ENCODE results near the gene AK2.
"Not testable (repeated sequence)": the region's sequence is repeated elsewhere in the genome, so short reads cannot be mapped to it uniquely, and the experiment has no call there.

AK2 gene

DNA sequence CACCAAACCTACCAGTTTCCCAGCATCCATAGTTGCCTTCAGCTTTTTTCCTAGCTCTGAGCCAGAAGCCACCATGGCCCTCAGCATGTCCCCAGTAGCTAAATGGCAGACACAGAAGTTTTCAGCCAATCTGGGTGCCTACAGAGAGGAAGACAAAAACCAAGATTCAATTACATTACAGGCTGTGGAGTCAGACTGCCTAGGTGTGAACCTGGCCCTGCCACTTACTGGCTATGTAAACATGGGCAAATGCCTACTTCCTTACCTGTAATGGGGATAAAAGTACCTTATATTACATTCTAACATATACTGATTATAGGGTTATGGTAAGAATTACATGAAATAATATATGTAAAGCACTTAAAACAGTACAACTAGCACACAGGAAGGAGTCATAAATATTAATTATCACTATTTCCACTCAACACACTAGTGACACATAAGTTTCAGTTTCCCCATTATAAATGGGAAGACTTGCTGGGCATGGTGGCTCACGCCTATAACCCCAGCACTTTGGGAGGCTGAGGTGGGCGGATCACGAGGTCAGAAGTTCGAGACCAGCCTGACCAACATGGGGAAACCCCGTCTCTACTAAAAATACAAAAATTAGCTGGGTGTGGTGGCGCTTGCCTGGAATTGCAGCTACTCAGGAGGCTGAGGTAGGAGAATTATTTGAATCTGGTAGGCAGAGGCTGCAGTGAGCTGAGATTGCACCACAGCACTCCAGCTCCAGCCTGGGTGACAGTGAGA is 12.1 kb downstream of the AK2 start:
- not testable (repeated sequence) for DNase-seq (ENCODE audit: low read depth in 2 of 2, low spot score in 1 of 2)

DNA sequence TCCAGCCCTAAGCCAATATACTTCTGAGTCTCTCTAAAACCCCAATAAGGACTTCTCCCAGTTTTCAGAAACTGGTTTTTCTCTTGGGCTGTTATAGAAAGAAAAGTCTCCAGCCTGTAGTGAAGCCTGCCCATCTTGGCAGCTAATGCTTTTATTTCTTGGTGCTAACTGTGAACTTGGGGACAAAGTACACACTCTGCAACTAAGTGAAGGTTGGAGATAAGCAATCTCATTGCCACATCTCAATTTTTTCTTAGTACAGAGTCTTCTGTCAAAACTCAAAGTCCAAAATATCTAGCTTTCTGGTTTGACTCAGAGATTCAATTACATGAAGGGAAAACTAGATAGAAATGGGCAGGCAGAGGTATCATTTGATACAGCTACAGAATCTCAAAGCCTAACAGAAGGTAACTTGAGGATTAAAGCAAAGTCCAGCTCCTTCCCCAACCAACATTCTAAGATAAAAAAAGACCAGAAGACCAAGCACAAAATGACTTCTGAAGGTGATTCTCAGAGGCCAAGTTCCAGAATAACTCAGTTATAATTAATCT is 14.0 kb downstream of the AK2 start:
- no peak for DNase-seq (ENCODE audit: low read depth in 2 of 2, low spot score in 1 of 2)

DNA sequence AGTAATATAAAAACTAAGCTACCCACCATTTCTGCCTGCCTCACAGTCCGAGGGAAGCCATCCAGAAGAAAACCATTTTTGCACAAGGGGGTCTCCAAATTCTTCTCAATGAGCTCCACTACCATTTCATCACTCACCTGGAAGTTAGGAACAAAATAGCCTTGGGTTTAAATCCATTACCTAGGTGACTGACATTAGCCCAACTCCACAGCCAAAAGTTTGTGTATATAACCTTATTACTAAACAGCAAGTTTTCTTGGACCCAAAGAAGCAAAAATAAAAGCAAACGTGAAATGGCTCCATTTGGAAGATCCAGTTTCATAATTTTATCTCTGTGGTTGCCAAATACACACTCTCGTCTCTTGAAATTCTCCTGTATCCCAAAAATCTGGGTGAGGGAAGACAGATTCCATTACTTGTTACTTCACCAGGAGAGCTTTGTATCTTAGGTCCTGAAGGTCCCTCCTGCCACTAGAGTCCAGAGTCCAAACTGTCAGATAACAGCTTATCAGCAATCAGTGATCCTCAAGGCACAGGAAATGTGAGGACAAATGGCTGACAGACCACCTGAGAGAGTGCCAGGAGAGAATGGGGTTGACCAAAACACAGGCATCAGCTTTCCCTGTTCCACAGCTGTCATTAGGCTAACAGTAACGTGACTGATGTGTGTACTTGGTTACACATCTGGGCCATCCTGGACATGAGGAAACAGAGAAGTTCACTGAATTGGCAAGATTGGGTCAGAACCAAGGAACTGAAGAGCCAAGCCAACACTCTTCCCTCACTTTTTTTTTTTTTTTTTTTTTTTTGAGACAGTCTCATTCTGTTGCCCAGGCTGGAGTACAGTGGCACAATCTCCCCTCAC is 14.9 kb downstream of the AK2 start:
- no peak for DNase-seq (ENCODE audit: low read depth in 2 of 2, low spot score in 1 of 2)

DNA sequence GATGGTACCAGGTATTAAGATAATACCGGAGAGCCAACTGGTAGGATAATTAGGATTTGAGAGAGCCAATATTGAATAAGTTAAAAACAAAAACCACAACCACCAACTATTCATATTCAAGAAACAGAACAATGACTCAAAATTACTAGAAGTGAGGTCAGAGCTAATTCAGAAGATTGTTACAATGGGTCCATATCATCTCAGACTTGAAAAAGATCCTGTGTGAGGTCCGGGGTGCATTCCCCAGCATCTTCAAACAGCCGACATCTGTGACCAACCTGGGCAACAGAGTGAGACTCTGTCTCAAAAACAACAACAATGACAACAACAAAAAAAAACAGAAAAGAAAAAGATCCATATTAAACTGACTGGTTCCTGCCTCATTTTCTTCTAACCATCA is 18.6 kb downstream of the AK2 start:
- no peak for DNase-seq (ENCODE audit: low read depth in 2 of 2, low spot score in 1 of 2)

DNA sequence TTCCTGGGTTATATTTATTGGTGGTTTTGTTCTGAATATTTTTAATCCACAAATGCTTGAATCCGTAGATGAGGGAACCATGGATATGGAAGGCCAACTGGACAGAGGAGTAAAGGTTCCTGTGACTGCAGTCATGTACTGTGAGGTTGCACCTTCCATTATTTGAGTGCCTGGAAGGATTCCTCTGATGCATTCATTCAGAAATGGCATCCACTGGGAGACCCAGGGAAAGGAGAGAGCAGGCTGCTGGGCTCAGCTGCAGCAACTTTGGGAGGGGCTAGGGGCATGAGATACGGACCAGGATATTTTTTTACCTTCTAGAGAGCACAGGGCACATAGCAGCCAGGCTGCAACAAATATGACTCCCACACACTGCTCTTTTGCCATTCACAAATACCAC is 19.5 kb downstream of the AK2 start:
- DNase-seq (ENCODE audit: low read depth in 2 of 2, low spot score in 1 of 2): no peak

DNA sequence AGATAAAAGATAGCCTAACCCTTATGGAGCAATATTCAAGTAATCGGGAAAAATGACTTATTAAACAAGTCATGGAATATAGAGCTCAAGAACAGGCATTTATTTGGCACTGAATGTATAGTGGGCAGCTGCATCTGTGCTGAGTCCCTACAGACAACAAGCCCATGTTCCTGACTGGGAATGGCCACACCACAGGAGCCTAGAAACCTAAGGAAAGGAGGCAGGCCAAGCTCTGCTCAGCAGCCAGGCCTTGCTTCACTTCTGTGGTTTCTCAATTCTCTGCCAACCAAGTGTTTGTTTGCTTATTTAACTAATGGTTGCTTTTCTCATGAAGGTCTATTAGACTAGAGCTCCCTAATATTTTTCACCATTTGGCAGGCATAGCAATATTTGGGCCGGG is 21.5 kb downstream of the AK2 start:
- DNase-seq (ENCODE audit: low read depth in 2 of 2, low spot score in 1 of 2): no peak

DNA sequence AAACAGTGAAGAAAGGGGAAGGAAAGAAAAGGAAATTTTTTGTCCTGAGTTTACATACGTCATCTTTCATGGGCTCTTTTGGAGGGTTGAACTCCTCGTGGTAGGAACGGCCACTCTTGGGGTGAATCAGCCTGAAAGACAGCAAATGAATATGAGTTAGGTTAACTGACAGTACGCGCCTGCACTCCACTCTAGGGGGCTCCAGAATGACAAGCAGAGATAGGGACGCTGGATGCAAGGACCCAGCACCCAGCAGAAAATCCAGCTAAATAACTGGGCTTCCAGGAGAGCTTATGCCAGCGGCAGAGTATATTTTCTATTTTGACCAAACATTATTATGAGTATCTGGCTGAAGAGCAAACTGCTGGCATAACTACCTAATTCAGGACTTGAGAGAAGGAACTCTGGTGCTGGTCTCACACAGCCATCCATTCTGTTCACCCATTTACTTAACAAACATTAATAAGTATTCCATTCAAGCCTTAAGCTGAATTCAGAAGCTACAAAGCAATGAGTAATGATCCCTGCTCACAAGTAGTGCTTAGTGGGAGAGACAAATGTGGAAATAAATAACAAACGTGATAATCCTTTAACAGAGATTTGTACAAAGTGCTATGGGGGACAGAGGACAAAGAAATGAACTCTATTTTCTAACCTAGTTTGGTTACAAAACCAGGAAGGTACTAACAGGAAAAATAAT is 22.1 kb downstream of the AK2 start:
- no peak for DNase-seq (ENCODE audit: low read depth in 2 of 2, low spot score in 1 of 2)

DNA sequence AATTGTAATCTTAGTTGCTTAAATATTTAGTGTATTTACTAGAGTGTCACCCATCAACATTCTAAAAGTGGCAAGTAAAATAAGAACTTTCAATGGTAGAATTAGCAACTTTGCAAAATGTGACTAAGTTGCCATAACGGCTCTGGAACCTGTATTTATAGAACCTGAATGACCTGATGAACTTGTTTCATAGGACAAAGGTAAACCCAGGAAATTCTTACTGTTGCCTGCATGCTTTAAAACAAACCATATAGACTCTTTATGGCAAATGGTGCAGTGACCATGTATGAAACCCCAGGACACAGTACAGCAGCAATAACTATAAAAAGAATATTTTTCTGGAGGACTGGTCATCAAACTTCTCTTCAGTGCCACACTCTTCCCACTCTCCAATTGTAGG is 22.9 kb downstream of the AK2 start:
- no peak for DNase-seq (ENCODE audit: low read depth in 2 of 2, low spot score in 1 of 2)

DNA sequence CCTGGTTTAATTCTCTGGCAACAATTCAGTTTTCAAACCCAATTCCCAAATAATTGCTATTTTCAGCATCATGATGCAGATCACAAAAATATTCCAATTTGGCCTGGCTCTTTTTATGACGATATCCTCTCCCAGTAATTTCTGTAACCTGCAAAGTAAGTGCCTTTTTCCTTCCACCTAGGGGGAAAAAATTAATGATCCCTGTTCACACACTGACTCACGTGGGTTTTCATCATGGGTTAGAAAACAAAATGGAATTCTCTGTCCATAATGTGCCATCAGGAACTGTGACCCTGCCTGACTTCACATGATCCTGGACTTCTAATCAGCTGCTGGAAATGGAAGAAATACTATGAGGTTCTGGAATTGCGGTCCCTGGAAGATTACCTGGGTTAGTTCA is 24.5 kb downstream of the AK2 start:
- no peak for DNase-seq (ENCODE audit: low read depth in 2 of 2, low spot score in 1 of 2)

DNA sequence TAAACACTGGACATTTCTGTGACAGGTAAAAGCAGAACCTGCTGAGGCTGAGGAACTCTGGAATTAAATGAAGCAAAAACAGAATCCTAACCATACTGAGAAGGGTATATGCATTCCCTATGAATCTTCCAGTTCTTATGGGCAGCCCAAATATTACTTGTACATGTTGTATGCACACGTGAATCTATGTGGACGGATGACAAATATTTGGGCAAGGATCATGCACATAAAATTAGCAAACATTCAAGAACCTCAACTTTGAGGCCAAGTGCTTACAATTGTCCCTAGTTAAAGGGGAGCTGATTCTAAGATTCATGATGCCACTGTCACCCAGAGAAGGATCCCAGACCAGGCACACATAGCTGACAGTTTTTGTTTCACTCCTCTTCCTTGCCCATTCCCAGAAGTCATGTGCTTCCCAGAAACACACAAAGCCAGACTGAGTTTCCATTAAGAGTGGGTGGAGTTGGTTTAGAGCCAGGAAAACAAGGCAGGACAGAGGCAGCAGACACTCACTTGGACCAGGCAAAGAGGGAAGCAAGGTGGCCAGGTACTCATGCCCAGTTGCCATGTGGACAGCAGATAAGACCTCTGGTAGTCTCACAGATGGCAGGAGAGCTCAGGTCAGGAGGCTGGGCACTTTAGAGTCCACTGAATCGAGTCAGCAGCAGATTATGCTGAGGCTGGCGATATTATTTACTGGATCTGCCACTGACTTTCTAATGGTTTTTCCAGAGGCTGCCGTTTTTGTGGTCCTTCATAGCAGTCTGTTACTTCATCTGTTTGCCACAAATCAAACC is 25.6 kb downstream of the AK2 start:
- no peak for DNase-seq (ENCODE audit: low read depth in 2 of 2, low spot score in 1 of 2)

DNA sequence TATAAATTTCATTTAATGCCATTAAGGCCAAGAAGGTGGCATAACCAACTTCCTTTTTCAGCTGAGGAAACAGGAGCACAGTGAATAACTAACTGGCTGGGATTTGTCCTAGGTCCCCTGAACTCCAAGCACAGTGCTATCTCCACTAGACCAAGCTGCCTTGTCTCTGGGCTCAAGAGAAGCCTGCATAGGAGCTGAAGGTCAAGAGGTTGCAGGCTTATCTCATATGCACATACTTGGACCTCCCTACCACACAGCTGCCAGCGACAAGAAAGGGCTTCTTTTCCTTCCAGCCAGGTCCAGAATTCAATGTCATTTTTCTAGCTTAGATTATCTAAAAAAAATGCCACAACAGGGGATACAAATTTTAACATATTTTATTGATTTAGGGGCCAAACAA is 27.1 kb downstream of the AK2 start:
- no peak for DNase-seq (ENCODE audit: low read depth in 2 of 2, low spot score in 1 of 2)

DNA sequence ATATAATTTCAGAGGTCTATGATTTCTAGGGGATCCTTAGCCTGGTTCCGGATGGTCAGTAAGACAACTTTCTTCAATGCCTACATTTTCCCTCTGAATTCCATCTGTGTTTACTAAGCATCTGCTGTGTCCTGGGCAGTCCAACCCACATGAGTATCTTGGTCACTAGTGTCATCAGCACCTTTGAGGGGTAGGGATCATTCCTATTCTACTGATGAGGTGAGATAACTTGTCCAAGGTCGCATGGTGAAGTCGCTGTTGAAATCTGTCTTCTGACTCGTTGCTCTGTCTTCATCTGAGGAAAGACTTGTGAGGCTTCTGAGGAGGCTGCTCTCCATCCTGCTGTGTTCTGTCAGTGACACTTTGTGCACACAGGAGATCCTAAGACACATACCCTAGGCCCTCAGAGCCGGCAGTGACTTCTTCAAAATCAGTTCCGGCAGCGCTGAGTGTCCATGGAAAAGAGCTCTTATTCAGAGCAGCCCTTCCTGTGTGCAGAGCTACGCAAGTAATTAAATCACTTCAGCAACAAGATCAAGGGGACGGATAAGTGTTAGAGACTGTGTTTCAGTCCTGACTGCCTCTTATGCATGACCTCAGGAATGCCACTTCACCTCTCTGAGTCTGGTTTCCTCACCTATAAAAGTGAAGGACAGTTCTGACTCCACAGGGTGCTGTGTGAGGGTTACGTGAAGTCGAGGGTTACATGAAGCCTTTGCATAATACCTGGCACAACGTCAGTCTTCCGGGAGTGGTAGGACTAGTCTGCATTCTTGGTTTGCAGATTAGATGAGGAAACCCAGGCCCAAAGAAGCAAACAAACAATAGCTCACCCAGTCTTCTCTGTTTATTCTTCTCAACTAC is 28.4 kb downstream of the AK2 start:
- no peak for DNase-seq (ENCODE audit: low read depth in 2 of 2, low spot score in 1 of 2)

DNA sequence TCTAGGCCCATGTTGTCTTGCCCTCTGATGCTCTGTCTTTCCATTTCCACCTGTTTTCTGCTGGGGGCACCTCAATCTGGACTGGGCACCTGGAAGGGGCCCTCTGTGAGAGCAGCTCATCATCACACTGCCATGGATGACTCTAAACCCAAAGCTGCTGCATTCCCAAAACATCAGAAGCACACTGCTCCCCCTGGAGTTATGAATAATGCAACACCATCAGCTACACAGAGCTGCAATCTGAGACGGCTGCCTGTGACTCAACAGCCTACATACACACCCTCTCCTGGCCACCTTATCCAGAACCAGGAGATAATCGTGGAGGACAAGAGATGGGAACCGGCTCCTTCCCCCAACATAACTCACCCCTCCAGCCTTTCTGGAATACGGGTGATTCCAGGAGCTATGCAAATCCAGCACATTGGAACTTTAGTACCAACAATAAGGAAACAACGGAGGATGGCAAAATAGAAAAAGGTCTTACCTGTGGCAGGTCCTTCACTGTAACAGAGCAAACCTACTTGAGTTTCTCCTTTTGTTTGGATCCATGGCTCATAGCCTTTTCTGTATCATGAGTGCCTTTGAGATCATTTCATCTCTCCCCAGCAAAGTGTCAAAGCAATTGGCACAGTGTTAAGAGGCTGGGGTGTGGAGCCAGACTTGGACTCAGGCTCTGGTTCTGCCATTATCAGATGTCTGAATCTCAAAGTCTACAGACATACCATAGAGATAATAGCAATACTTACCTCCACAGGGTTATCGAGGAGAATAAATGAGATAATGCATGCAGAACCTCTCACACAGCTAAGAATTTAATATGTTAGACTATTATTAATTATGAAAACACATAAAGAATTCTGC is 29.3 kb downstream of the AK2 start:
- DNase-seq (ENCODE audit: low read depth in 2 of 2, low spot score in 1 of 2): no peak

DNA sequence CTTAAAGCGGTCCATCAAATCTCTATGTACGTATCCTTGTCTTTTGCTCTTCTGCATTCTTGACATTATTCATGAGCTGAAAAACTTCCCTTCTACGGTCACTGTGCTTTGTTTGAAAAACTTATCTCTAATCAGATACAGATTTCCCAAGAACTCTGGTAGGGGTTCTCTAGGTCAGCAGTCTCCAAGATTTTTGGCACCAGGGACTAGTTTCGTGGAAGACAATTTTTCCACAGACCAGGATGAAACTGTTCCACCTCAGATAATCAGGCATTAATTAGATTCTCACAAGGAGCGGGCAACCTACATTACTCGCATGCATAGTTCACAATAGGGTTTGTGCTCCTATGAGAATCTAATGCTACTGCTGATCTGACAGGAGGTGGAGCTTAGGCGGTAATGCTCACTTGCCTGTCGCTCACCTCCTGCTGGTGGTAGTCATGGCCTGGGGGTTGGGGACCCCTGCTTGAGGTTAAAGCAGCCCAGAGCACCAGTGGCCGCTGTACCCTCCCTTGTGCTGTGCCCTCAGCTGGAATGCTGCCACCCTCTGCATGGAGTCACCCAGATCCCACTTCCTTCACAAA is 30.8 kb downstream of the AK2 start:
- no peak for DNase-seq (ENCODE audit: low read depth in 2 of 2, low spot score in 1 of 2)

DNA sequence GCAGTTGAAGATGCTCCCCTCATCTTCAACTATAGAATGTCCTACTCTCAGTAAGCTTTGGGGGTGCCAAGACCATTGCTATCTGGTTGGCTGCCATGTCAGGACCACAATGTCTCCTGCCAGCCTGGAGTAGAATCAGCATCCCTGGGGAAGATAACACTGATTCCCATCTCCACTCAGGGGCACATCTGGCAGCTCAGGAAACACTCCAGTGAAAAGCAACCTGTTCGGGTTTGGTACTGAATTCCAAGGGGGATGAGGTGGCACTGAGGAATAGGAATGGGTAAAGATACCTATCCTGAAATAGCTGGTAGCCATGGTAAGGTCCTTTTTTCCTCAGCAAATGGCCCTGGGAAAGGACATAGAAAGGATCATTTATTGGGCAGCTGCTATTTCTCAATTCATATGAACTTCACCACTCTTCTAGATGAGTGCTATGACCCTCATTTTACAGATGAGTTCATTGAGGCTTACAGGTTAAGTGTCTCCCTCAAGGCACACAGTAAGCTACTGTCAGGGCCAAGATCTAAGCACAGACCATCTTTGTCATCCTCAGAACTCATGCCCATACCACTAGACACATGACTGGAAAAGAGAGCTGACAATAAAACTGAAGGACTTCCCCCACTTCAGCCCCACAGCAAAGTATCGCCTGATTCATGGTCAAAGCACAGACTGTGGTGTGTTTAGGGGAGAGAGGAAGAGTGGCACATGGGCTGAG is 31.4 kb downstream of the AK2 start:
- DNase-seq (ENCODE audit: low read depth in 2 of 2, low spot score in 1 of 2): no peak

DNA sequence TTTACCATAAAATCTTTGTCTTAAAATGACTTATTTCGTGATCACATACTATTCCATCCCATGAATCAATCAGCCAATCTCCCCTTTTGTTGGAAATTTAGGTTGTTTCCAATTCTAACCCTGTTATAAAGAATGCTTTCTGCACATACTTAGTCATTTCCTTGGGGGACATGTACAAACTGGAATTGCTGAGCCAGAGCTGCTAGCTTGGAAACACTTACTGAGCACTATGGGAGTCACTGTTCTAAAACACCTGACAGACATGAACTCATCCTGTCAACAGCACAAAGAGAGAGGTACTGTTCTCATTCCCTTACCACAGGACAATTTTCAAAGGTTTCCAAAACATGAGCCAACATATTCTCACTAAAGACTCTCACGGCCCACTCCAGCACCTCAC is 32.1 kb downstream of the AK2 start:
- DNase-seq (ENCODE audit: low read depth in 2 of 2, low spot score in 1 of 2): no peak

DNA sequence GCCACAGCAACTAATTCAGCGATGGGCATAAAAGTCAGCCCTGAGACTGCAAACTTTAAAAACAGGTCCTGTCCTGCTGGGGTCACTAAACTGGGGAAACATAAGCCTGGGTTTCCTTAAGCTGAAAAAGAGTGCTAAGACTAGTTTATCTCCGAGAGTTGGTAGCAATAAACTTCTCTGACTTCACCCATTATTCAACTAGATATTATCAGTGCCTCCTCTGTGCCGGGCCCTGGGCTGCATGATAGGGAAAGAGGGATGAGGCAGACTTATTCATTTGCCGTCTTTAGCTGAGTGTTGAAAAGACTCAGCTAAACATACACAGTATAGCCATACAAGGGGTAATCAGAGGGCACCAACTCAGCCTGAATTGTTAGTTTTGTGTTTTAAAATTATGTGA is 33.0 kb downstream of the AK2 start:
- DNase-seq (ENCODE audit: low read depth in 2 of 2, low spot score in 1 of 2): no peak

DNA sequence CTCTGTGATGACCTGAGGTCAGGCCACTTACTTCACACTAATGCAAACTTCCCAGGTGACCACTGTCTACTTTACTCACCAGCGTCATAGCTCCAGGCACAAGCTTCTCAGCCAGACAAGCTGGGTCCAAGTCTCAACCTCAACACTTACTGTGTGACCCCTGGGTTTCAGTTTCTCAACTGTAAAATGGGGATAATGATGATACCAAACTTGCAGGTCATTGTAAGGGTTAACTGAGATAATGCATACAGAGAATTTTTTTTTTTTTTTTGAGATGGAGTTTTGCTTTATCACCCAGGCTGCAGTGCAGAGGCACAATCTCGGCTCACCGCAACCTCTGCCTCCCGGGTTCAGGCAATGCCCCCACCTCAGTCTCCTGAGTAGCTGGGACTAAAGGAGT is 34.7 kb downstream of the AK2 start:
- no peak for DNase-seq (ENCODE audit: low read depth in 2 of 2, low spot score in 1 of 2)

Data from stimulated activated CD8-positive, alpha-beta memory T cell treated with anti-CD3 and anti-CD28 coated beads, Interleukin-4, amount 100 ng/mL, for 1 hour (primary cell).